C4-2B (cell line): ENCODE data around the gene ZDHHC8.

Experiments used
- CTCF ChIP-seq: fragments of 450-650 bp; conservative IDR thresholded peaks from 2 replicates; pipeline ENCODE4 v1.5.1; 2017; ENCODE audit warnings: mild to moderate bottlenecking
- ZFX ChIP-seq: fragments of 450-650 bp; IDR thresholded peaks from 2 replicates; pipeline ENCODE4 v1.6.1; 2017

GRCh38 chr22:20145832-20146223, 14.2 kb downstream of the ZDHHC8 start:
- TF ChIP-seq CTCF (no peak), ZFX (no peak)
